A549 (cell line): ENCODE results near the gene TALDO1.

Experiments
- EP300 ChIP-seq, 2 experiments: fragments of >200 bp; sonication (Bioruptor Twin); formaldehyde crosslinking; IDR thresholded peaks; 2 replicates in 1 of 2; 3 replicates in 1 of 2; pipeline ENCODE4 v1.6.1; 2016 to 2017
- RAD21 ChIP-seq, 2 experiments: fragments of >200 bp in 1 of 2; sonication (Bioruptor Twin) in 1 of 2; formaldehyde crosslinking in 1 of 2; IDR thresholded peaks in 1 of 2; conservative IDR thresholded peaks in 1 of 2; 2 replicates in 1 of 2; 3 replicates in 1 of 2; pipeline ENCODE4 v1.6.1; 2012 to 2018; ENCODE audit warnings: inconsistent platforms in 1 of 2
- RFX5 ChIP-seq: fragments of 450-650 bp; IDR thresholded peaks from 2 replicates; pipeline ENCODE4 v1.7.1; 2014; ENCODE audit warnings: antibody characterized with exemption, mild to moderate bottlenecking, moderate library complexity
- TF ChIP-seq, protein P1 (sequence below): fragments of 200-600 bp; sonication (generic); IDR thresholded peaks from 2 replicates; pipeline ENCODE4 v1.6.1; 2016; ENCODE audit warnings: antibody characterized with exemption, mild to moderate bottlenecking, moderate library complexity
- TF ChIP-seq, protein P2 (sequence below): fragments of >200 bp; sonication (Bioruptor Twin); formaldehyde crosslinking; IDR thresholded peaks from 3 replicates; pipeline ENCODE4 v1.5.1; 2016
- TF ChIP-seq, protein P3 (sequence below): fragments of 450-650 bp; IDR thresholded peaks from 2 replicates; pipeline ENCODE4 v1.6.1; 2014; ENCODE audit warnings: antibody characterized with exemption

DNA sequence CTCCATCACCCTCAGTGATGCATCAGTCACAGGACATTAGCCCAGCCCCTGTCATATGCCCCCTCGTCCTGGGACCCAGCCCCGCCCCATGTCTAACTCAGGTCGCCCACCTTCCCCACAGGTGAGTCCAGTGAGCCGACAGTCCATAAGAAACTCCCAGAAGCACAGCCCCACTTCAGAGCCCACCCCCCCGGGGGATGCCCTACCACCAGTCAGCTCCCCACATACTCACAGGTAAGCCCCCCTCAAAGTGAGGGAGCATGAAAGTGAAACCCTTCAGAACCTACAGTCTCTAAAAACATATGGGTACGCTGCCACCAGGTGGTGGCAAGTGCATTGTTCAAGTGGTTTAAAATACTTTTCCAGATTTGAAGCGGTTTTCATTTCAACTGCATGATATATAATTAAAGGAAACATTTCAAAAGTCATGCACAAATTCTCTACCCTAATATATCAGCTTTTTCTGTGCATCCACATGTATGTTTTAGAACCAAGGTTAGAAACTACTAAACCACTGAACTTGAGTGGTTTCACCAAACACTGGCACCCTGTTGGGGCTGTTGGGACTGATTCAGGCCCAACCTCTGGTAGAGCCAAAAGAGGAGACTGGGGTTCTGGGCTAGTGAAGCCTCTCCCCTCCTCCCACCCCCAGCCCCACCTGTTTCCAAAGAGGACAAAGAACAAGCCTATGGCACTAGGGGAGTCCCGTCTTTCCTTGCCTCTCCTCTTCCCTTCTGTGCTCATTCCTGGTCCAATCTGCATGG is 24.0 kb upstream of the TALDO1 start:
- no peak for TF ChIP-seq EP300 (IDR thresholded peaks at IDR 0.05)
- peak; percentile 87 to 90 for TF ChIP-seq RAD21 (conservative IDR thresholded peaks at IDR 0.05 in 1 of 2, IDR thresholded peaks at IDR 0.05 in 1 of 2)
- no peak for TF ChIP-seq RFX5
- TF ChIP-seq, protein P1, sequence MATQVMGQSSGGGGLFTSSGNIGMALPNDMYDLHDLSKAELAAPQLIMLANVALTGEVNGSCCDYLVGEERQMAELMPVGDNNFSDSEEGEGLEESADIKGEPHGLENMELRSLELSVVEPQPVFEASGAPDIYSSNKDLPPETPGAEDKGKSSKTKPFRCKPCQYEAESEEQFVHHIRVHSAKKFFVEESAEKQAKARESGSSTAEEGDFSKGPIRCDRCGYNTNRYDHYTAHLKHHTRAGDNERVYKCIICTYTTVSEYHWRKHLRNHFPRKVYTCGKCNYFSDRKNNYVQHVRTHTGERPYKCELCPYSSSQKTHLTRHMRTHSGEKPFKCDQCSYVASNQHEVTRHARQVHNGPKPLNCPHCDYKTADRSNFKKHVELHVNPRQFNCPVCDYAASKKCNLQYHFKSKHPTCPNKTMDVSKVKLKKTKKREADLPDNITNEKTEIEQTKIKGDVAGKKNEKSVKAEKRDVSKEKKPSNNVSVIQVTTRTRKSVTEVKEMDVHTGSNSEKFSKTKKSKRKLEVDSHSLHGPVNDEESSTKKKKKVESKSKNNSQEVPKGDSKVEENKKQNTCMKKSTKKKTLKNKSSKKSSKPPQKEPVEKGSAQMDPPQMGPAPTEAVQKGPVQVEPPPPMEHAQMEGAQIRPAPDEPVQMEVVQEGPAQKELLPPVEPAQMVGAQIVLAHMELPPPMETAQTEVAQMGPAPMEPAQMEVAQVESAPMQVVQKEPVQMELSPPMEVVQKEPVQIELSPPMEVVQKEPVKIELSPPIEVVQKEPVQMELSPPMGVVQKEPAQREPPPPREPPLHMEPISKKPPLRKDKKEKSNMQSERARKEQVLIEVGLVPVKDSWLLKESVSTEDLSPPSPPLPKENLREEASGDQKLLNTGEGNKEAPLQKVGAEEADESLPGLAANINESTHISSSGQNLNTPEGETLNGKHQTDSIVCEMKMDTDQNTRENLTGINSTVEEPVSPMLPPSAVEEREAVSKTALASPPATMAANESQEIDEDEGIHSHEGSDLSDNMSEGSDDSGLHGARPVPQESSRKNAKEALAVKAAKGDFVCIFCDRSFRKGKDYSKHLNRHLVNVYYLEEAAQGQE: no peak
- TF ChIP-seq, protein P2, sequence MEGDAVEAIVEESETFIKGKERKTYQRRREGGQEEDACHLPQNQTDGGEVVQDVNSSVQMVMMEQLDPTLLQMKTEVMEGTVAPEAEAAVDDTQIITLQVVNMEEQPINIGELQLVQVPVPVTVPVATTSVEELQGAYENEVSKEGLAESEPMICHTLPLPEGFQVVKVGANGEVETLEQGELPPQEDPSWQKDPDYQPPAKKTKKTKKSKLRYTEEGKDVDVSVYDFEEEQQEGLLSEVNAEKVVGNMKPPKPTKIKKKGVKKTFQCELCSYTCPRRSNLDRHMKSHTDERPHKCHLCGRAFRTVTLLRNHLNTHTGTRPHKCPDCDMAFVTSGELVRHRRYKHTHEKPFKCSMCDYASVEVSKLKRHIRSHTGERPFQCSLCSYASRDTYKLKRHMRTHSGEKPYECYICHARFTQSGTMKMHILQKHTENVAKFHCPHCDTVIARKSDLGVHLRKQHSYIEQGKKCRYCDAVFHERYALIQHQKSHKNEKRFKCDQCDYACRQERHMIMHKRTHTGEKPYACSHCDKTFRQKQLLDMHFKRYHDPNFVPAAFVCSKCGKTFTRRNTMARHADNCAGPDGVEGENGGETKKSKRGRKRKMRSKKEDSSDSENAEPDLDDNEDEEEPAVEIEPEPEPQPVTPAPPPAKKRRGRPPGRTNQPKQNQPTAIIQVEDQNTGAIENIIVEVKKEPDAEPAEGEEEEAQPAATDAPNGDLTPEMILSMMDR: peak; percentile 89
- TF ChIP-seq, protein P3, sequence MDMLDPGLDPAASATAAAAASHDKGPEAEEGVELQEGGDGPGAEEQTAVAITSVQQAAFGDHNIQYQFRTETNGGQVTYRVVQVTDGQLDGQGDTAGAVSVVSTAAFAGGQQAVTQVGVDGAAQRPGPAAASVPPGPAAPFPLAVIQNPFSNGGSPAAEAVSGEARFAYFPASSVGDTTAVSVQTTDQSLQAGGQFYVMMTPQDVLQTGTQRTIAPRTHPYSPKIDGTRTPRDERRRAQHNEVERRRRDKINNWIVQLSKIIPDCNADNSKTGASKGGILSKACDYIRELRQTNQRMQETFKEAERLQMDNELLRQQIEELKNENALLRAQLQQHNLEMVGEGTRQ: no peak
